Endothelial cell (in vitro differentiated cells): Measurements from ENCODE around the gene H6PD. TPM values are rescaled to one million over a fixed set of nuclear protein-coding genes. Genes with fewer than 3 reads are reported as not detected.

ENCODE experiments used
- DNase-seq: peaks from one replicate; pipeline ENCODE4 v3.0.0; 2021; ENCODE audit warnings: low spot score
- H3K27ac Mint-ChIP-seq: one replicate; pipeline ENCODE4 v1.8.0; 2021; ENCODE audit warnings: mixed read lengths, inconsistent platforms; ENCODE audit not compliant: unreplicated experiment
- H3K27me3 Mint-ChIP-seq: one replicate; pipeline ENCODE4 v1.8.0; 2021; ENCODE audit warnings: mild to moderate bottlenecking, moderate library complexity, mixed read lengths, inconsistent platforms; ENCODE audit not compliant: unreplicated experiment
- H3K36me3 Mint-ChIP-seq: one replicate; pipeline ENCODE4 v1.8.0; 2021; ENCODE audit warnings: mild to moderate bottlenecking, low read depth, mixed read lengths, inconsistent platforms; ENCODE audit not compliant: unreplicated experiment
- H3K4me1 Mint-ChIP-seq: one replicate; pipeline ENCODE4 v1.8.0; 2021; ENCODE audit warnings: mild to moderate bottlenecking, mixed read lengths, inconsistent platforms; ENCODE audit not compliant: unreplicated experiment
- H3K4me3 Mint-ChIP-seq: one replicate; pipeline ENCODE4 v1.8.0; 2021; ENCODE audit warnings: mild to moderate bottlenecking, mixed read lengths, inconsistent platforms; ENCODE audit not compliant: unreplicated experiment
- H3K9me3 Mint-ChIP-seq: one replicate; pipeline ENCODE4 v1.8.0; 2021; ENCODE audit warnings: mixed read lengths, inconsistent platforms; ENCODE audit not compliant: unreplicated experiment
- total RNA-seq: library from RNA; stranded (reverse); fragmentation: NEBNext Ultra II Directional; extraction: Animal tissue kit (Norgen Biotek cat#: 25700); gene quantifications from one replicate; pipeline ENCODE4 v1.2.1, GENCODE V29; 2021; ENCODE audit not compliant: unreplicated experiment
- TF ChIP-seq, protein P1 (sequence below): fragments of 200-600 bp; sonication (generic); IDR thresholded peaks from one replicate; pipeline ENCODE4 v1.5.0; 2021; ENCODE audit warnings: antibody characterized with exemption; ENCODE audit not compliant: unreplicated experiment

The H6PD gene
- total RNA-seq, 1 donor from 2014 or later: 18.6 TPM

DNA sequence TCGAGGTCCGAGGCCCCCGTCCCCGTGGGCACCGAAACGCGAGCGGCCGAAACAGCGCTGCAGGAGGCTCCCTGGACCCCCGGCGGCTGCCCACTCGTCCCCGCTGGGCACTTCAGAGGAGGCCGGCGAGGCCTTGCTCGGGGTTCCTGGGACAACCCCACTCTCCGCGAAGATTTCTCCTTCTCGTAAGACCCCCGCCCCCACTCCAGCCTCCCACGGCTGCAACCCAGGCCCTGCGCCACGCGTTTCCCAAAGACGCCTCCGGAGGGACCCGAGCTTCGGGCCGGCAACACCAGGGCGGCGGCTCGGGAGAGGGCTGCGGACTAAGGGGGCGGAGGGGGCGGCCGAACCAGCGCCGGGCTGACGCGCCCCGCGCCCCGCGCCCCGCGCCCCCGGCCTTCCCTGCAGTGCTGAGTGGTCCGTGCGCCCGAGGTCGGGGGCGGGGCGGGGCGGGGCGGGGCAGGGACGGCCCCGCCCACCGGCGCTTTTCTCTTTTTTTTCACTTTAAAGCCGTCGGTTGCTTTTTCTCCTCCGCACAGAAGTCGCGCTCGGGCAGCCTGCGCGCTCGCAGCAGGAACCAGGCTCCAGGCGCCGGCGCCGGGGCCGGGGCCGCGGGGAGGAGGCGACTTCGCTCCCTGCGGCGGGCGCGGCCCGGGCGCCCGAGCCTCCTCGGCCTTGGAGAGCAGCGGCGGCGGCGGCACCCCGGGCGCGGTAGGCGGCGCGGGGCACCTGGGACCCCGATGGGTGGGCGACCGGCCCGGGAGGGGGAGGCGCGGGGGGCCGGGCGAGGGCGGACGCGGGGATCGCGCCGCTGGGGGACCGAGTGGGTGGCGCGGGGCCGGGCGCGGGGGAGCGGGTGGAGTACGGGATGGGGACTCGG is 58.0 kb downstream of the H6PD start, which contains the start of gene SPSB1:
TSS of gene SPSB1 (plus strand) at position 534 of the 880 bp plus-strand sequence. CDS start 62,998 bp downstream, outside the sequence.
- peaks cover 1% of the 10 kb centered on the region for H3K27me3 Mint-ChIP-seq
- H3K36me3 Mint-ChIP-seq: peaks cover 3% of the 10 kb centered on the region
- no peaks in the 10 kb centered on the region for H3K9me3 Mint-ChIP-seq
- peak; percentile 69 for DNase-seq
- H3K4me3 Mint-ChIP-seq: peak within 1 kb of the TSS; percentile 84
- TF ChIP-seq, protein P1, sequence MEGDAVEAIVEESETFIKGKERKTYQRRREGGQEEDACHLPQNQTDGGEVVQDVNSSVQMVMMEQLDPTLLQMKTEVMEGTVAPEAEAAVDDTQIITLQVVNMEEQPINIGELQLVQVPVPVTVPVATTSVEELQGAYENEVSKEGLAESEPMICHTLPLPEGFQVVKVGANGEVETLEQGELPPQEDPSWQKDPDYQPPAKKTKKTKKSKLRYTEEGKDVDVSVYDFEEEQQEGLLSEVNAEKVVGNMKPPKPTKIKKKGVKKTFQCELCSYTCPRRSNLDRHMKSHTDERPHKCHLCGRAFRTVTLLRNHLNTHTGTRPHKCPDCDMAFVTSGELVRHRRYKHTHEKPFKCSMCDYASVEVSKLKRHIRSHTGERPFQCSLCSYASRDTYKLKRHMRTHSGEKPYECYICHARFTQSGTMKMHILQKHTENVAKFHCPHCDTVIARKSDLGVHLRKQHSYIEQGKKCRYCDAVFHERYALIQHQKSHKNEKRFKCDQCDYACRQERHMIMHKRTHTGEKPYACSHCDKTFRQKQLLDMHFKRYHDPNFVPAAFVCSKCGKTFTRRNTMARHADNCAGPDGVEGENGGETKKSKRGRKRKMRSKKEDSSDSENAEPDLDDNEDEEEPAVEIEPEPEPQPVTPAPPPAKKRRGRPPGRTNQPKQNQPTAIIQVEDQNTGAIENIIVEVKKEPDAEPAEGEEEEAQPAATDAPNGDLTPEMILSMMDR: no peak
- H3K4me1 Mint-ChIP-seq: peaks cover 10% of the 10 kb centered on the region
- no peak within 1 kb of the TSS for H3K27ac Mint-ChIP-seq

DNA sequence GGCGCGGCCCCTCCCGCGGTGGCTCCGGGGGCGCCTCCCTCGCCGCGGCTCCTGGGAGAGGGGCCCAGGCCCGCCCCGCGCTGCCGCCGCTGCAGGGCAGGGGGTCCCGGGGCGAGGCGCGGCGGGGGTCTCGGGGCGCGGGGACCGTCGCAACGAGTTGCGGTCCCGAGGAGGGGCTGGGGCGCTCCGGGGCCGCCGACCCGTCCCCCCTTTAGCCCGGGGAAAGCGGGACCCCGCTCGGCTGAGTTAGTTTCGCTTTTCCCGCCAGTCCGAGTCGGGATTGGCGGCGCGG is 58.6 kb downstream of the H6PD start:
- Mint-ChIP-seq H3K4me1 (peaks cover 10% of the 10 kb centered on the region), H3K9me3 (no peaks in the 10 kb centered on the region), H3K27ac (no peak overlapping the region), H3K27me3 (peaks cover 1% of the 10 kb centered on the region), H3K4me3 (no peak overlapping the region), H3K36me3 (peaks cover 3% of the 10 kb centered on the region)
- no peak for DNase-seq
- TF ChIP-seq, protein P1: no peak

DNA sequence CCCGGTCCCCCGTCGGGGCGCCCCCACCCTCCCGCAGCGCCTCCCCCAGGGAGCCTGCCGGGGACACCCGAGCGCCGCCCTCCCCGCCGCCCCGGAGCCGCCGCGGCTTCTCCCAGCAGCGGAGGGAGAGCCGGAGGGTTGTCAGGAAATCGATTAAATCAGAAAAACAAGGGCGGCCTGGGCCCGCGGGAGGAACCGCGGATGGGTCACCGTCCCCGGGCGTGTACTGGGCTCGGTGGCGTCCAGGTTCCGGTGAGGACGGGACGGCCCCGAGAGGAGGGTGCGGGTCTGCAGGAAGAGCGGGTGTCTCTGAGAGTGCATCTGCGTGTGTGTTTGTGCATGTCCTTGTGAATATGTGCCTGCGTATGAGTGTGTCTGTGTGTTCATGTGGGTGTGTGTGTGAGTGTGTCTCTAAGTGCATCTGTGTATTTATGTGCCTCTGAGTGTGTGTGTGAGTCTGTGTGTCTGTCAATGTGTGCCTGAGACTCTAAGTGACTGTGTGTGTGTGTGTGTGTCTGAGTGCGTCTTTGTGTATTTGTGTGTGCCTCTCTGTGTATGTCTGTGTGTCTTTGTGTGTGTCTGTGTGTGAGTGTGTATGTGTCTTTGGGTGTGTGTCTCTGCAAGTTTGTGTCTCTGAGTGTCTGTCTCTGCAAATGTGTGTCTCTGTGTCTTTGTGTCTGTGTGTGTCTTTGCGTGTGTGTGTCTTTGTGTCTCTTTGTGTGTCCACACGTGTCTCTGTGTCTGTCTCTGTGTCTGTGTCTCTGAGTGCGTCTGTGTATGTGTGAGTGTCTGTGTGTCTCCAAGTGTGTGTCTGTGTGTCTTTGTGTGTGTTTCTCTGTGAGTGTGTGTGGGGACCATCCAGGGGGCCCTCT is 59.2 kb downstream of the H6PD start:
- no peak overlapping the region for H3K27ac Mint-ChIP-seq
- DNase-seq: no peak
- peaks cover 10% of the 10 kb centered on the region for H3K4me1 Mint-ChIP-seq
- no peak overlapping the region for H3K4me3 Mint-ChIP-seq
- TF ChIP-seq, protein P1: no peak
- peaks cover 3% of the 10 kb centered on the region for H3K36me3 Mint-ChIP-seq
- no peaks in the 10 kb centered on the region for H3K9me3 Mint-ChIP-seq
- peaks cover 1% of the 10 kb centered on the region for H3K27me3 Mint-ChIP-seq

DNA sequence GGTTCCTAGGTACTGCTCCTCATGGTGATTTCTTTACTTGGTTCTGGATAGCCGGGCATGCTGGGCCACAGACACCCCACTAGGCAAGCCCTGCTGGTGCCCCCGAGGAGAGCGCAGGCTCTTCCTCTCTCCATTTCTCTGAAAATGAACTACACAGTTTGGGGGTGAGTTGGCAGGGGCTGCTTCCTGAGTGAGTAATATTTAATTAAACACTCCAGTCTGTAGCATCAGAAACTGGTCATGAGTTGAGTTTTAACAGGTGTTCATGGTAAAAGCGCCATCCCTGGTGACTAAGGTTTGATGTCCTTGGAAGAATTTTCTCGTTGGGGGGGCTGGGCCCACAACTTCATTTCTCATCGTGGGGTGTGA is 59.8 kb downstream of the H6PD start:
- H3K27ac Mint-ChIP-seq: no peak overlapping the region
- H3K36me3 Mint-ChIP-seq: peaks cover 3% of the 10 kb centered on the region
- H3K4me1 Mint-ChIP-seq: peaks cover 10% of the 10 kb centered on the region
- H3K27me3 Mint-ChIP-seq: peaks cover 1% of the 10 kb centered on the region
- DNase-seq: no peak
- H3K4me3 Mint-ChIP-seq: no peak overlapping the region
- TF ChIP-seq, protein P1: no peak
- no peaks in the 10 kb centered on the region for H3K9me3 Mint-ChIP-seq
